ENCODE measurements around the gene NPRL2. TPM values are rescaled to one million over a fixed set of nuclear protein-coding genes. Genes with fewer than 3 reads are reported as not detected.

NPRL2 gene
- total RNA-seq, 2 experiments from 2014 or later = 41.1 to 43.8 TPM

DNA sequence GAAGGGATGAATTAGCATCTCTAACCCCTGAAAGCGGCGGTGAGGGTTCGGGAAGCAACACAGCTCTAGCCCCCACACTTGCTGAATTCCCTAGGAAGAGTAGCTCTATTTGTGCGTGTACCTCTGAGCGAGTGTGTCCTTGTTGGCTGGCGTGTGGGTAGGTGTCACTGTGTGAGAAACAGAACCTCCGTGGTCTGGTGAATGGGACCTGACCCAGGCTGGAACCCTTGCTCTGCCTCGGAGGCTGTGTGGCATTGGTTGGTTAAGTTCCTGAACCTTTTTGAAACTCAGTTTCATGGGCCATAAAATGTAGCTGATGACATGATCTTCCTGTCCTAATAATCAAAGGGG lies 9.2 kb upstream of the NPRL2 start:
- peak overlapping the region; percentile 94 for H3K27ac Mint-ChIP-seq
- H3K4me1 Mint-ChIP-seq = peaks cover 33% of the 10 kb centered on the region
- DNase-seq = no peak
- H3K27me3 Mint-ChIP-seq = no peaks in the 10 kb centered on the region
- H3K9me3 Mint-ChIP-seq = no peaks in the 10 kb centered on the region
- peaks cover 20% of the 10 kb centered on the region for H3K36me3 Mint-ChIP-seq
- peak overlapping the region; percentile 98 for H3K4me3 Mint-ChIP-seq

DNA sequence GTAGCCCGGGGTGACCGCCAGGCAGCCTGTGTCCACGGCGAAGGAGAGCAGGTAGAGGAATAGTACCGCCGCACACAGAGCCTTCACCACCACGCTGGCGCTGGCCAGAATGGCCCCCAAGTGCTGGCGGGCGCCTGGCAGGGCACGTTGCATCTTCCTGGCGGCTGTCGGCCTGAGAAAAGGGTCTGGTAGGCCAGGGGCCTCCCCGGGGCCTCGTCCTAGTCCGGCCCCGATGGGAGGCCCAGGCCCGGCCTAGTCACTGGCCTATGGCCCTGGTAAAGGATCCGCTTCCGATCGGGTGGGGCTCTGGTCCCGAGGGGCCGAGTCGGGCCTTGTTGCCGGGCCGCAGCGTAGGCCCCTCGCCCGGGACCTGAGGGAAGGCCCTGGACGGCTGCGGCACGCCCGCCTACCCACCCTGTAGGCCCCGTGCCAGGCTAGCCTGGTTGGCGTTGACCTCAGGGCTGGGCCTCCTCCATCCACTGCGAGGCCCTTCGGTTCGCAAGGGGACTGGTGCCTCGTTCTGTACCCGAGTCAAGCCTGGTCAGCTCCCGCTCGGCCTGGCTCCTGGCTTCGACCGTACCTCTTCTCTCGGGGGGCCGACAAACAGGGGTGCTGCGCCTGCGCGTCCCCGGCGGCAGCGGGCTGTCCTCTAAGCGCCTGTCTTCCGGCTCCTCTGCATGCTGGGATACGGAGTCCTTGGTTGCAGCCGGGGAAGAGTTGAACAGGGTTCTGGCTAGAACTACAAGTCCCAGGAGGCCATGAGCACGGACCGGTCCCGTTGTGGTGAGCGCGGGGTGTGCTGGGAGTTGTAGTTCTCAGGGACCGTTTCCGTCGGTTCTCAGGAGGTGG lies 8.6 kb upstream of the NPRL2 start, which contains the start of gene TMEM115:
TSS of gene TMEM115 (minus strand) at position 611 of the 849 bp plus-strand sequence. CDS start at position 153, 458 bp downstream.
- H3K4me3 Mint-ChIP-seq = peak within 1 kb of the TSS; percentile 98
- peaks cover 38% of the 10 kb centered on the region for H3K4me1 Mint-ChIP-seq
- no peaks in the 10 kb centered on the region for H3K27me3 Mint-ChIP-seq
- no peaks in the 10 kb centered on the region for H3K9me3 Mint-ChIP-seq
- peak within 1 kb of the TSS; percentile 94 for H3K27ac Mint-ChIP-seq
- H3K36me3 Mint-ChIP-seq = peaks cover 20% of the 10 kb centered on the region
- DNase-seq = peak; percentile 94

DNA sequence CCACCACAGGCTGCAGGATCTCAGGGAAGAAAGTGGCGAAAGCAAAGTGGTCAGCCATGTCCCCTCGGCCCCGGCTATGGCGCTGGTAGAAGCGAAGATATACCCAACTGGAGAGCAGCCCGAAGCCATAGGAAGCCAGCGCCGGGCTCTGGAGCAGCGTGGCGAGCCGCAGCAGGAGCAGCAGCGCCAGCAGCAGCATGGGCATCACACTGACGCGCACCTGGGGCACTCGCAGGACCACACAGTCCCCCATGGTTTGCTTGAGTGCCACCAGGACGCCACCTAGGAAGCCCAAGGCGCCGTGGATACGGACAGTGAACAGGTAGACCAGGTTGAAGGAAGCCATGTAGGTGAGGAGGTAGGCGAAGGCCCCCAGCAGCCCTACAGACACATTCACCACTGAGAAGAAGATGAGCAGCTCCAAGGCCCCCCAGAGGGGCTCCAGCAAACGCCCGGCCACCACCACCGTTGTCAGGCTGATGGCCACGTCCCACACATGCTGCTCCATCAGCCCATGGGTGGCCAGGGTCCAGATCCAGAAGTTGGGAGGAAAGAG lies 7.9 kb upstream of the NPRL2 start:
- Mint-ChIP-seq H3K4me1 (peaks cover 38% of the 10 kb centered on the region), H3K36me3 (peaks cover 20% of the 10 kb centered on the region), H3K27me3 (no peaks in the 10 kb centered on the region), H3K9me3 (no peaks in the 10 kb centered on the region), H3K27ac (peak overlapping the region; percentile 91), H3K4me3 (peak overlapping the region; percentile 98)
- DNase-seq = no peak

DNA sequence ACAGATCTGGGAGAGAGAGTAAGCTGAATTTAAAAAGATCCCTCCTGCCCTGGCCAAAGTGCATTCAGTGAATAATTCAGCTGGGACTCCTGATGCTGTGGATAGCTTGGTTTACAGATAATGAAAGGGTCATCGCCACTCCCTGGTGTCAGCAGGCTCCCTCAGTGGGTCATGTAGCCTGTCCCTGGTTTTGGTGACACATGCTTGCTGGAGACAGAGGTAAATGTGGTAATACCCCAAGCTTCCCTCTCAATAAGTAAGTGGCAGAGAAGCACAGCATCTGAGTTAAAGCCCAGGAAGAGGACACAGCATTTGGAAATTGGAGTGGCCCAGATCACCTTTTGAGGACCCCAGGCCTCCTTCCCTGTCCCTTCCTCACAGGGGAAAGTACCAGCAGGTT lies 6.9 kb upstream of the NPRL2 start:
- peak overlapping the region; percentile 91 for H3K27ac Mint-ChIP-seq
- no peak for DNase-seq
- H3K4me1 Mint-ChIP-seq = peaks cover 44% of the 10 kb centered on the region
- no peaks in the 10 kb centered on the region for H3K27me3 Mint-ChIP-seq
- H3K9me3 Mint-ChIP-seq = no peaks in the 10 kb centered on the region
- H3K36me3 Mint-ChIP-seq = peaks cover 20% of the 10 kb centered on the region
- H3K4me3 Mint-ChIP-seq = peak overlapping the region; percentile 98

DNA sequence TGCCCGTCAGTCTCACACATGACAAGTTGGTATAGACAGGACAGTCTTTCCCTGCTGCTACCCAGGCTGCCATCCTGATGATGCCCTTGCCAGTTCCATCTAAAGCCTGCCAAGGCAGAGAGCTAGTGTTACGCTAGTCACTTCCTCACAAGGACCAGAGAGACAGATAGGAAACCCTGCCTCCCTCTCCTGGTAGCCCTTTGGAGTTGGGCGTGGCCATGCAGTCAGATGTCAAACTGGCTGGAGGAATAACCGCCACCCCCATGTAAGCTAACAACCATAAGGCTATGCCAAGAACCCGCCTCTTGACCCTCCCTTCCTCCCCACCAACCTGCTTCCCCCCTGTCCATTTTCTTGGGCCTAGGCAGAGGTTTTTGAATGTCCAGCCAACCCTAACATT lies 6.0 kb upstream of the NPRL2 start:
- H3K27ac Mint-ChIP-seq = peak overlapping the region; percentile 8
- no peaks in the 10 kb centered on the region for H3K9me3 Mint-ChIP-seq
- DNase-seq = no peak
- no peaks in the 10 kb centered on the region for H3K27me3 Mint-ChIP-seq
- peaks cover 48% of the 10 kb centered on the region for H3K4me1 Mint-ChIP-seq
- peaks cover 20% of the 10 kb centered on the region for H3K36me3 Mint-ChIP-seq
- H3K4me3 Mint-ChIP-seq = peak overlapping the region; percentile 98

DNA sequence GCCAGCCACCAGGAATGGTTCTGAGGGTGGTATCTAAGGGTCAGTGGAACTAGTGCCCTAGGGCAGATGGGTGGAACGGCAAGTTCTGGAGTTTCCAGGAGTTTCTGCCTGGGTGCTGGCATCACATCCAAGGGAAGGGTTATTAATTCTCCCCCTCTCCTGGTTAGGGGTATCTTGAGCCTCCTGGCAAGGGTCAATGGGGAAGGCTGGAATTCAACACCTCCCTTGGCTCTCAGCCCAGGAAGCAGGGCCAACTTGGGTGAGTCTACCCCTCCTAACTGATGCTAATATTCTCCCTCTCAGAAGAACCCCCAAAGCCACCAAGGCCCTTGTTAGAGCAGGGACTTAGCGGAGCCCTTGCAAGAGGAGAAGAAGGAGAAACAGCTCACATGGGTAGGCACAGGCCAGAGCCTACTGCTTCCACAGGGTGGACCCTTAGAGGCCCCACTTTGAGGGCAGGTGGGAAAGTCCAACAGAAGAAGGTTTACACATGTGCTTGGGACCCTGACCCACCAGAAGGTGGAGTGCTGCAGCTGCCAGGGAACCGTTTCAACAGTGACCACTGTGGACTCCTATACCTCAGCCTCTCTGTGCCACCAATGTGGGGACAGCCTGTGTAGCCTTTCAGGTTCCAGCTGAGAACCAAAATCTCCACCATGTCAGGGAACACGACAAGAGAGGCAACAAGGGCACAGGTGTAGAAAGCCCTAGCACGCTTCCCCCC lies 5.4 kb upstream of the NPRL2 start:
- peak overlapping the region; percentile 98 for H3K4me3 Mint-ChIP-seq
- DNase-seq = no peak

DNA sequence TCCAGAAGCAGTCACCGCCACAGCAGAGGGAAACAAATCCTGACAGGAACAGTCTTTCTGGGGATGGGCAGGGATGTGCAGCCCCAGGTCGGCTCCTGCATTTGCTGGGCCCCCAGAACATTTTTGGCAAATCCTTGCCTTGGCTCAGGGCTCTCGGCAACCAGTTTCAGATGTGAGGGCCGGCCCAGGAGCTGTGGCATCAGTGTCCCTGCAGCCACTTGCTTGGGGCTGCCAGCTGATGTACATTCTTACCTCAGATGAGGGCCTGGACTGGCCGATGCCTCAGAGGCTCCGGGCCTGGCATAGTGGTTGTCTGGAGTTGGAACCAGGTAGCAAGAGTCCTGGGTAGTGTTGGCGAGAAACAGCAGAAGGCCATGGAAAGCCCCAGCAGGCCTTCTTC lies 4.3 kb upstream of the NPRL2 start:
- DNase-seq = no peak
- no peaks in the 10 kb centered on the region for H3K27me3 Mint-ChIP-seq
- peak overlapping the region; percentile 54 for H3K27ac Mint-ChIP-seq
- H3K4me1 Mint-ChIP-seq = peaks cover 56% of the 10 kb centered on the region
- peaks cover 20% of the 10 kb centered on the region for H3K36me3 Mint-ChIP-seq
- no peaks in the 10 kb centered on the region for H3K9me3 Mint-ChIP-seq
- no peak overlapping the region for H3K4me3 Mint-ChIP-seq

More for the DNA sequence above, 5.4 kb upstream of the NPRL2 start:
- Mint-ChIP-seq H3K4me1 (peaks cover 52% of the 10 kb centered on the region), H3K9me3 (no peaks in the 10 kb centered on the region), H3K27ac (peak overlapping the region; percentile 15), H3K36me3 (peaks cover 20% of the 10 kb centered on the region), H3K27me3 (no peaks in the 10 kb centered on the region)

DNA sequence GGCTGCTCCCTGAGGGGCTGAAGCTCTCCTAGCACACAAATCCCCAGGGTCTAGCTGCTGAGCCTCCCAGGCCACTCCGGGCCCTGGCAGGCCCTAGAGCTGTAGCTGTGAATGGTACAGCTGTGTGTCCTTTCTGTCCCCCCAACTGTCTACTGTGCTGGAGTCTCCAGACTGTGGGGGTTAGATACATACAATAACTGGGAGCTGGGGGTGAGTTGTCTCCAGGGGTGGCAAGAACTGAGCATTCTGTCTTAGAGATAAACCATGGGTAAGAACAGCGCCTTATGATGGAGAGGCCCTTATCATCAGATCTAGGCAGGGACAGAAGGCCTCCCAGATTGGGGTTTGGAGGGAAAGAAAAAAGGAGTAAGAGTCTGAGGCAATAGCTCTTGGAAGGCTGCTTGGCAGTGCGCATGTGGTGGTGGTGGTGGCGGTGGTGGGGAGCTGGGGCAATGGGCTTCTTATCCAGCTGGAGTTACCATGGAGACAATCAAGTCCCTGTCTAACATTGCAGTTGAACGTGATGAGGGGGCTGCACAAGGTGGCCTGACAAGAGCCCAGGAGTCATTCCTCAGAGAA lies 3.7 kb upstream of the NPRL2 start:
- no peaks in the 10 kb centered on the region for H3K9me3 Mint-ChIP-seq
- no peak overlapping the region for H3K4me3 Mint-ChIP-seq
- H3K36me3 Mint-ChIP-seq = peaks cover 19% of the 10 kb centered on the region
- H3K4me1 Mint-ChIP-seq = peaks cover 58% of the 10 kb centered on the region
- peak overlapping the region; percentile 64 for H3K27ac Mint-ChIP-seq
- no peak for DNase-seq
- H3K27me3 Mint-ChIP-seq = no peaks in the 10 kb centered on the region

DNA sequence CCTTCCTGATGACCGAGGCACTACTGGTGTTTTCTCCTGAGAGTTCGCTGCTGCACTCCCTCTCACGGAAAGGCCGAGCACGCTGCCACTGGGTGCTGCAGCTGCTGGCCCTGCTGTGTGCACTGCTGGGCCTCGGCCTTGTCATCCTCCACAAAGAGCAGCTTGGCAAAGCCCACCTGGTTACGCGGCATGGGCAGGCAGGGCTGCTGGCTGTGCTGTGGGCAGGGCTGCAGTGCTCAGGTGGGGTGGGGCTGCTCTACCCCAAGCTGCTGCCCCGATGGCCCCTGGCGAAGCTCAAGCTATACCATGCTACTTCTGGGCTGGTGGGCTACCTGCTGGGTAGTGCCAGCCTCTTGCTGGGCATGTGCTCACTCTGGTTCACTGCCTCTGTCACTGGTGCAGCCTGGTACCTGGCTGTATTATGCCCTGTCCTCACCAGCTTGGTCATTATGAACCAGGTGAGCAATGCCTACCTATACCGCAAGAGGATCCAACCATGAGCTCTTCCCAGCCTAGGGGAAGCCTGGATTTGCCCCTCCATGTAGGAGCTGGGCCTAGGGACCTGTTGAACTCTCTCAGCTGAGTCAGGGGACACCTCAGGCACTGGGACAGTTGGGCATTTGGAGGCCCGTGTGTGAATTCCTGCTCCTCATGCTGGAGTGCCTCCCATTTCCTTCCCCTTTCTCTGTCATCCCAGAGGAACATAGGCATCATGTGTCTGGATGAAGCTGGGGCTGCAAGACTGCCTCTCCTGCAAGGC lies 2.9 kb upstream of the NPRL2 start:
- Mint-ChIP-seq H3K4me3 (no peak overlapping the region), H3K4me1 (peaks cover 60% of the 10 kb centered on the region), H3K27ac (peak overlapping the region; percentile 42), H3K9me3 (no peaks in the 10 kb centered on the region), H3K36me3 (peaks cover 17% of the 10 kb centered on the region), H3K27me3 (no peaks in the 10 kb centered on the region)
- DNase-seq = no peak

DNA sequence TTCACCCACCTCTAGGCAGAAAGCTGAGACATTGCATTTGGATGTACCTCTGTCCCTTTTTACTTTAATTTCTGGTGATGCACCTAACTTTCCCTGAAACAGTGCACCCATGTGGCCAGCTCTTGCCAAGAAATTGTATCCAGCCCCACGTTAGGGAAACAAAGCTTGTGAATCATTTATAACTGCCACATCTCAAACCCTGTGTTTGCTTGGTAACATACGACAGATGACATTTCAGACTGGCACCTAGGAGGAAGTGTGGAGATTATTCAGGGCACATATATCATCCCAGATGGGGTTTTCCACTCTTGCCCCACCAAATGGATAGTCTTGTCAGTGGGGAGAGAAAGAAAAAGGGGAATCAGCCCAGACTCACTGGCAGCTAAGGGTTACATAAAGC lies 2.2 kb upstream of the NPRL2 start:
- Mint-ChIP-seq H3K4me3 (no peak overlapping the region), H3K36me3 (peaks cover 15% of the 10 kb centered on the region), H3K4me1 (peaks cover 59% of the 10 kb centered on the region), H3K9me3 (no peaks in the 10 kb centered on the region), H3K27ac (peak overlapping the region; percentile 42), H3K27me3 (no peaks in the 10 kb centered on the region)
- DNase-seq = no peak

DNA sequence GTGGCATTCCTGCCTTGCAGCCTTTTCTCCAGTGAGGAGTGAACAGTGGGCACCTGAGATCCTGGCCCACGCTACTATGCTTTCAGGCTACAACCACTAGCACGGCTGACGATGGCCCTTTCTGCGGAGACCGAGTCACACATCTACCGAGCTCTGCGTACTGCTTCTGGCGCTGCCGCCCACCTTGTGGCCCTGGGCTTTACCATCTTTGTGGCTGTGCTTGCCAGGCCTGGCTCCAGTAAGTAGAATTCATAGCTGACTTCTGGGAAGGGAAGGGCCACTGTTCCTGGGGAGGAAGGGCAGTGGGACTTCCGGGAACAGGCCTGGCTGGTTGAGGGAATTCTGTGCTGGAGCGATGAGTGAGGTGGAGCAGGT lies 735 bp upstream of the NPRL2 start:
- H3K36me3 Mint-ChIP-seq = peaks cover 7% of the 10 kb centered on the region
- DNase-seq = no peak
- H3K4me3 Mint-ChIP-seq = peak overlapping the region; percentile 88
- no peaks in the 10 kb centered on the region for H3K9me3 Mint-ChIP-seq
- H3K27ac Mint-ChIP-seq = peak overlapping the region; percentile 97
- H3K4me1 Mint-ChIP-seq = peaks cover 52% of the 10 kb centered on the region
- H3K27me3 Mint-ChIP-seq = no peaks in the 10 kb centered on the region

DNA sequence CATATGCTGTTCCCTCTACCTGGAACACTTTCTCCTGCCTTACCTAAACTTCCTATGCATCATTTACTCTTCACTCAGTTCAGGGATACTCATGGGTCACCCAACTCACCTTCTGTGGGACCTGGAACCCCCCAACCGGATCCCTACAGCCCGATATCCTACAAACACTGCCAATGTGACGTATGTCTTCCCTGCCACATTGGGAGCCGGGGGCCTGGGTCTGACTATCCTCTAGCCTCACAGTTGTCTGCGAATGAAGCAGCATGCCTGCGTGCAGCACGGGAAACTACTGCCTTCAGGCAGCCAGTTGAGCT lies 405 bp downstream of the NPRL2 start:
- Mint-ChIP-seq H3K27ac (peak overlapping the region; percentile 97), H3K4me3 (peak overlapping the region; percentile 88), H3K4me1 (peaks cover 52% of the 10 kb centered on the region)

DNA sequence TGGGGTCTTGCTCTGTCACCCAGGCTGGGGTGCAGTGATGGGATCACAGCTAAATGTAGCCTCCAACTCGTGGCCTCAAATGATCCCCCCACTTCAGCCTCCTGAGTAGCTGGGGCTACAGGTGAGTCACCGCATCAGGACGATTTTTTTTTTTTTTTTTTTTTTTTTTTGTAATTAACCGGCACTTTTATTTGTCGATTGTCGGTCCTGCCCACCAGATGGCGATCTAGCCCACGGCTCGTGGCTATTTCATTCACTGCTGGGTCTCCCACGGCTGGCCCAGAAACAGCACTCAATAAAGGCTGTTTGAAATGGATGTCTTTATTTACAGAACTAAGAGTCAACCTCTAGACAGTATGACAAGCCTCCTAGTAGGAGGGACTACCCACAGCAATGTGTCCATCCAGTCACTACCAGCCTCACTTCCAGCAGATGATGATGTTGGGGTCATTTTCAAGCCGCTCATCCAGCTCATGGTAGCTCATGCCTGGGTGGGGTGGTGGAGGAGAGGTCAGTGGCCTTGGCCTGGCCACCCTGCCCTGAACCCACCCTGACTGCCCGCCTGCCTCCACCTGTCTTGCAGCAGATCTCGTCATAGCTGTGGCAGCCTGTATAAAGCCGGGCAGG lies 3.3 kb downstream of the NPRL2 start:
- Mint-ChIP-seq H3K27ac (no peak overlapping the region), H3K27me3 (no peaks in the 10 kb centered on the region), H3K4me1 (peaks cover 43% of the 10 kb centered on the region), H3K4me3 (no peak overlapping the region), H3K36me3 (peaks cover 9% of the 10 kb centered on the region), H3K9me3 (no peaks in the 10 kb centered on the region)
- peak; percentile 77 for DNase-seq

More for the DNA sequence above, 405 bp downstream of the NPRL2 start:
- H3K36me3 Mint-ChIP-seq = peaks cover 7% of the 10 kb centered on the region
- no peak for DNase-seq
- H3K27me3 Mint-ChIP-seq = no peaks in the 10 kb centered on the region
- H3K9me3 Mint-ChIP-seq = no peaks in the 10 kb centered on the region

DNA sequence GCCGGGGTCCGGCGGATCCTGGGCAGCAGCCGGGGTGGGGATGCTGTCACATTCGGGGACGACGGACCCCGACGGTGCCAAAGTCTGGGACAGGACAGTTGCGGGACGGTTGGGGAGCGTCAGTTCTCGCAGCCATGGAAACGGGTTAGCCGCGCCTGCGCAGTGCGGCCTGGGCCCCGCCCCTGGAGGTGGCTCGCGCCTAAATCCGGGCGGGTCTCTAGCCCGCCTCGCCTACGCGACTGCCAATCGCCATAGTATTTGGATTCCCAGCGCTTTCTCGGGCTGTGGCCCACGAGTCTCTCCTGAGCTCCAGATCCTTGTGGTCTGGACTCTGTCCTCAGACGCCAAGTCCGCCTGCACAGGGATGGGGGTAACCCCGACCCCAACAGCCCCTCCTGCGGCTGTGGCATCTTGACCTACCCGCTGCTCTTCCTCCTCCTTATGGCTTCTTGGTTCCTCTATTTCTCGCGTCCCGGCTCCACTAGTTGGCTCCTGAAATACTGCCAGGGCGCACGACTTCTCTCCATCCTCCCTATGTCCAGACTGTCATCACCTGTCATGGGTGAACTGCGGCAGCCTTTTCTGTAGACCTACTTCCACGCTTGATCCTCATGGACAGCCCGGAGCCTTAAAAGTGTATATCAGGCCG lies 4.9 kb downstream of the NPRL2 start, which contains the start of gene ZMYND10:
TSS of gene ZMYND10 (minus strand) at position 147 of the 649 bp plus-strand sequence. CDS start 153 bp downstream, outside the sequence.
- Mint-ChIP-seq H3K36me3 (peaks cover 9% of the 10 kb centered on the region), H3K9me3 (no peaks in the 10 kb centered on the region), H3K27me3 (no peaks in the 10 kb centered on the region), H3K27ac (no peak within 1 kb of the TSS), H3K4me1 (peaks cover 41% of the 10 kb centered on the region), H3K4me3 (peak within 1 kb of the TSS; percentile 66)
- DNase-seq = peak; percentile 83

Measured in activated naive CD8-positive, alpha-beta T cell treated with anti-CD3 and anti-CD28 coated beads for 36 hours (primary cell).